ENCODE results near the gene CCDC146. TPM values are rescaled to one million over a fixed set of nuclear protein-coding genes. Genes with fewer than 3 reads are reported as not detected.
A peak's percentile ranks its signal among the peaks of the same experiment; 100 is the strongest.
"Not testable (repeated sequence)": the region's sequence is repeated elsewhere in the genome, so short reads cannot be mapped to it uniquely, and the experiment has no call there.

CCDC146 gene
- total RNA-seq, 1 donor from 2014 or later, result 13.5 TPM

GRCh38 chr7:77331938-77332695 is 209.7 kb downstream of the CCDC146 start:
- intact Hi-C loops (cut with DNase I), result no loop called here
- peak; percentile 86 for ATAC-seq (ENCODE audit: poor library complexity)
- DNase-seq, result peak; percentile 58

GRCh38 chr7:77334039-77334438 is 211.6 kb downstream of the CCDC146 start:
- ATAC-seq (ENCODE audit: poor library complexity); intact Hi-C loops (cut with DNase I); DNase-seq: not testable (repeated sequence)

- DNase-seq, result no peak
- no peak for ATAC-seq (ENCODE audit: poor library complexity)
- intact Hi-C loops (cut with DNase I), result no loop called here
Measured at GRCh38 chr7:77335581-77335980, 213.2 kb downstream of the CCDC146 start.

GRCh38 chr7:77337456-77337990 is 215.1 kb downstream of the CCDC146 start:
- intact Hi-C loops (cut with DNase I), result no loop called here
- ATAC-seq (ENCODE audit: poor library complexity) (no peak), DNase-seq (no peak)

- DNase-seq (no peak), ATAC-seq (ENCODE audit: poor library complexity) (no peak)
- intact Hi-C loops (cut with DNase I), result no loop called here
Measured at GRCh38 chr7:77338260-77338659, 215.8 kb downstream of the CCDC146 start.

- DNase-seq (no peak), ATAC-seq (ENCODE audit: poor library complexity) (peak; percentile 36)
- intact Hi-C loops (cut with DNase I), result no loop called here
Measured at GRCh38 chr7:77338883-77339629, 216.6 kb downstream of the CCDC146 start.

- DNase-seq, result no peak
- ATAC-seq (ENCODE audit: poor library complexity), result no peak
- intact Hi-C loops (cut with DNase I), result no loop called here
Measured at GRCh38 chr7:77339726-77340125, 217.3 kb downstream of the CCDC146 start.

Other genes with a start within 250 kb of the CCDC146 start
- gene SPDYE17, start 90.3 kb upstream of the CCDC146 start, total RNA-seq, result not detected
- 0.22 TPM for gene SPDYE18, start 60.1 kb upstream of the CCDC146 start, total RNA-seq
- 11.5 TPM for gene FGL2, start 77.2 kb downstream of the CCDC146 start, total RNA-seq

Measured in Right ventricle myocardium superior (tissue), 1 donor.